ENCODE data around the gene SNX33. TPM values are rescaled to one million over a fixed set of nuclear protein-coding genes. Genes with fewer than 3 reads are reported as not detected.
"Not testable (repeated sequence)": the region's sequence is repeated elsewhere in the genome, so short reads cannot be mapped to it uniquely, and the experiment has no call there.

Gene SNX33
- total RNA-seq, 2 donors from 2014 or later: 1.7 to 1.8 TPM

GRCh38 chr15:75697974-75698747, 50.4 kb downstream of the SNX33 start:
- H3K4me3 Mint-ChIP-seq; DNase-seq; H3K27ac Mint-ChIP-seq; ATAC-seq; H3K36me3 Mint-ChIP-seq (ENCODE audit: low read depth); H3K9me3 ChIP-seq (ENCODE audit: control insufficient read depth, low read length, poor library complexity, severe bottlenecking): not testable (repeated sequence)
- Mint-ChIP-seq H3K27me3 (peaks cover 28% of the 10 kb centered on the region), H3K4me1 (peaks cover 13% of the 10 kb centered on the region)

- H3K36me3 Mint-ChIP-seq (ENCODE audit: low read depth); DNase-seq; H3K9me3 ChIP-seq (ENCODE audit: control insufficient read depth, low read length, poor library complexity, severe bottlenecking); H3K27ac Mint-ChIP-seq; H3K4me3 Mint-ChIP-seq; ATAC-seq: not testable (repeated sequence)
- Mint-ChIP-seq H3K4me1 (peaks cover 10% of the 10 kb centered on the region), H3K27me3 (peaks cover 20% of the 10 kb centered on the region)
Measured at GRCh38 chr15:75699517-75699916, 51.8 kb downstream of the SNX33 start.

- not testable (repeated sequence) for H3K27ac Mint-ChIP-seq; H3K9me3 ChIP-seq (ENCODE audit: control insufficient read depth, low read length, poor library complexity, severe bottlenecking); DNase-seq; H3K4me3 Mint-ChIP-seq; H3K4me1 Mint-ChIP-seq; H3K36me3 Mint-ChIP-seq (ENCODE audit: low read depth)
- peak; percentile 64 for ATAC-seq
- peaks cover 13% of the 10 kb centered on the region for H3K27me3 Mint-ChIP-seq
Measured at GRCh38 chr15:75699961-75700874, 52.5 kb downstream of the SNX33 start.

GRCh38 chr15:75701071-75702003, 53.6 kb downstream of the SNX33 start:
- H3K4me1 Mint-ChIP-seq; ATAC-seq; H3K9me3 ChIP-seq (ENCODE audit: control insufficient read depth, low read length, poor library complexity, severe bottlenecking); H3K27me3 Mint-ChIP-seq; H3K36me3 Mint-ChIP-seq (ENCODE audit: low read depth); DNase-seq; H3K27ac Mint-ChIP-seq; H3K4me3 Mint-ChIP-seq: not testable (repeated sequence)

- Mint-ChIP-seq H3K4me3 (no peak overlapping the region), H3K36me3 (ENCODE audit: low read depth) (no peaks in the 10 kb centered on the region), H3K27ac (no peak overlapping the region), H3K27me3 (peaks cover 5% of the 10 kb centered on the region), H3K4me1 (peaks cover 5% of the 10 kb centered on the region)
- ATAC-seq (no peak), DNase-seq (no peak)
- H3K9me3 ChIP-seq (ENCODE audit: control insufficient read depth, low read length, poor library complexity, severe bottlenecking): no peaks in the 10 kb centered on the region
Measured at GRCh38 chr15:75702436-75702835, 54.7 kb downstream of the SNX33 start.

- ATAC-seq; H3K27me3 Mint-ChIP-seq; H3K9me3 ChIP-seq (ENCODE audit: control insufficient read depth, low read length, poor library complexity, severe bottlenecking); H3K27ac Mint-ChIP-seq; H3K4me3 Mint-ChIP-seq; DNase-seq; H3K36me3 Mint-ChIP-seq (ENCODE audit: low read depth); H3K4me1 Mint-ChIP-seq: not testable (repeated sequence)
Measured at GRCh38 chr15:75703440-75704262, 55.9 kb downstream of the SNX33 start.

GRCh38 chr15:75704263-75704615, 56.5 kb downstream of the SNX33 start:
- DNase-seq (no peak), ATAC-seq (no peak)
- Mint-ChIP-seq H3K4me3 (no peak overlapping the region), H3K27ac (no peak overlapping the region), H3K36me3 (ENCODE audit: low read depth) (no peaks in the 10 kb centered on the region), H3K4me1 (peaks cover 5% of the 10 kb centered on the region), H3K27me3 (peaks cover 5% of the 10 kb centered on the region)
- no peaks in the 10 kb centered on the region for H3K9me3 ChIP-seq (ENCODE audit: control insufficient read depth, low read length, poor library complexity, severe bottlenecking)

GRCh38 chr15:75704618-75705017, 56.9 kb downstream of the SNX33 start:
- Mint-ChIP-seq H3K27ac (no peak overlapping the region), H3K36me3 (ENCODE audit: low read depth) (no peaks in the 10 kb centered on the region), H3K27me3 (peaks cover 5% of the 10 kb centered on the region), H3K4me3 (no peak overlapping the region), H3K4me1 (peaks cover 5% of the 10 kb centered on the region)
- DNase-seq: no peak
- no peak for ATAC-seq
- no peaks in the 10 kb centered on the region for H3K9me3 ChIP-seq (ENCODE audit: control insufficient read depth, low read length, poor library complexity, severe bottlenecking)

- H3K4me3 Mint-ChIP-seq; DNase-seq; ATAC-seq; H3K27ac Mint-ChIP-seq; H3K9me3 ChIP-seq (ENCODE audit: control insufficient read depth, low read length, poor library complexity, severe bottlenecking); H3K27me3 Mint-ChIP-seq; H3K4me1 Mint-ChIP-seq; H3K36me3 Mint-ChIP-seq (ENCODE audit: low read depth): not testable (repeated sequence)
Measured at GRCh38 chr15:75705375-75705774, 57.7 kb downstream of the SNX33 start.

- DNase-seq: no peak
- H3K9me3 ChIP-seq (ENCODE audit: control insufficient read depth, low read length, poor library complexity, severe bottlenecking): no peaks in the 10 kb centered on the region
- peak overlapping the region; percentile 70 for H3K27ac Mint-ChIP-seq
- no peak overlapping the region for H3K4me3 Mint-ChIP-seq
- no peak for ATAC-seq
- peaks cover 7% of the 10 kb centered on the region for H3K4me1 Mint-ChIP-seq
- peaks cover 5% of the 10 kb centered on the region for H3K27me3 Mint-ChIP-seq
- no peaks in the 10 kb centered on the region for H3K36me3 Mint-ChIP-seq (ENCODE audit: low read depth)
Measured at GRCh38 chr15:75705854-75706681, 58.4 kb downstream of the SNX33 start.

- DNase-seq (no peak), ATAC-seq (no peak)
- Mint-ChIP-seq H3K36me3 (ENCODE audit: low read depth) (no peaks in the 10 kb centered on the region), H3K4me3 (no peak overlapping the region), H3K4me1 (peaks cover 7% of the 10 kb centered on the region), H3K27me3 (peaks cover 5% of the 10 kb centered on the region), H3K27ac (peak overlapping the region; percentile 70)
- no peaks in the 10 kb centered on the region for H3K9me3 ChIP-seq (ENCODE audit: control insufficient read depth, low read length, poor library complexity, severe bottlenecking)
Measured at GRCh38 chr15:75706682-75706954, 58.9 kb downstream of the SNX33 start.

GRCh38 chr15:75709458-75709857, 61.7 kb downstream of the SNX33 start:
- DNase-seq; H3K36me3 Mint-ChIP-seq (ENCODE audit: low read depth); H3K4me1 Mint-ChIP-seq; H3K9me3 ChIP-seq (ENCODE audit: control insufficient read depth, low read length, poor library complexity, severe bottlenecking); H3K4me3 Mint-ChIP-seq; ATAC-seq; H3K27ac Mint-ChIP-seq: not testable (repeated sequence)
- peaks cover 15% of the 10 kb centered on the region for H3K27me3 Mint-ChIP-seq
